HCT116 (cell line): Measurements from ENCODE around the gene IGFBP2. TPM values are rescaled to one million over a fixed set of nuclear protein-coding genes. Genes with fewer than 3 reads are reported as not detected.

Experiments used
- ATAC-seq: fragments of 200-7000 bp; cut with Tn5 transposase; 2 replicates; pipeline ENCODE4 v1.9.1; 2020; ENCODE audit warnings: mild to moderate bottlenecking, moderate library complexity
- BruUV-seq: library from RNA; stranded (reverse); fragments of 400-500 nt; replicated peaks from 2 replicates; lab custom pipeline; 2021; lab: Mats Ljungman, UMichigan
- CTCF ChIA-PET: fragments of 300-600 bp; sonication (Branson Sonifier 250); formaldehyde crosslinking; loops from one replicate; lab custom pipeline; 2021; ENCODE audit warnings: antibody characterized with exemption; lab: Charles Lee
- POLR2A ChIA-PET: fragments of 300-600, 350-600 bp; sonication (Branson Sonifier 250); formaldehyde crosslinking; loops from one replicate; lab custom pipeline; 2021; ENCODE audit warnings: antibody characterized with exemption; lab: Charles Lee
- RAD21 ChIA-PET, 2 experiments: fragments of 300-600 bp; sonication (Branson Sonifier 250); formaldehyde crosslinking; loops; one replicate each; lab custom pipeline; 2023; ENCODE audit warnings: low total read pairs in 2 of 2; ENCODE audit not compliant: uncharacterized antibody in 2 of 2, unreplicated experiment in 2 of 2, low non-redundant PET in 1 of 2; lab: Charles Lee
- DNase-seq: peaks from one replicate; pipeline ENCODE4 v3.0.0-alpha.2; 2010; ENCODE audit warnings: low read depth, low spot score
- H2AFZ ChIP-seq: fragments of 200-600 bp; shearing (Covaris generic), sonication (generic); 2 replicates; pipeline ENCODE4 v1.6.1; 2017; ENCODE audit warnings: low read depth, mixed run types, mixed read lengths, antibody characterized with exemption, low read length; ENCODE audit not compliant: poor library complexity, severe bottlenecking
- H3K27ac ChIP-seq: 2 replicates; pipeline ENCODE4 v1.5.1; 2012; ENCODE audit warnings: low read depth, low read length
- H3K27me3 ChIP-seq: fragments of 200-600 bp; sonication (generic); 2 replicates; pipeline ENCODE4 v1.6.1; 2016; ENCODE audit warnings: mixed run types, low read length, mixed read lengths; ENCODE audit not compliant: insufficient read depth
- H3K36me3 ChIP-seq, 2 experiments: fragments of 200-500 bp in 1 of 2; fragments of 200-600 bp in 1 of 2; sonication (Bioruptor generic) in 1 of 2; sonication (generic) in 1 of 2; 2 replicates each; pipeline versions ENCODE4 v1.5.1 to v1.6.1; 2014 to 2016; ENCODE audit warnings: low read length in 2 of 2, inconsistent platforms in 1 of 2, mixed read lengths in 1 of 2, mixed run types in 1 of 2; ENCODE audit not compliant: insufficient read depth in 2 of 2, control insufficient read depth in 1 of 2
- H3K4me1 ChIP-seq, 2 experiments: fragments of 200-600 bp in 1 of 2; sonication (generic) in 1 of 2; 2 replicates each; pipeline versions ENCODE4 v1.5.1 to v1.6.1; 2012 to 2017; ENCODE audit warnings: low read length in 2 of 2, inconsistent platforms in 1 of 2, mild to moderate bottlenecking in 1 of 2, mixed read lengths in 1 of 2, mixed run types in 1 of 2, moderate library complexity in 1 of 2; ENCODE audit not compliant: insufficient read depth in 2 of 2, control insufficient read depth in 1 of 2
- H3K4me2 ChIP-seq: fragments of 200-600 bp; sonication (generic); 2 replicates; pipeline ENCODE4 v1.6.1; 2017; ENCODE audit warnings: mixed run types, low read length, mixed read lengths
- H3K4me3 ChIP-seq, 2 experiments: fragments of 200-600 bp in 1 of 2; sonication (generic) in 1 of 2; replicated peaks in 1 of 2; 2 replicates each; pipeline ENCODE4 v1.5.1; 2011 to 2016; ENCODE audit warnings: low read length in 2 of 2, control low read depth in 1 of 2, low read depth in 1 of 2, mild to moderate bottlenecking in 1 of 2, mixed read lengths in 1 of 2, mixed run types in 1 of 2
- H3K79me2 ChIP-seq: fragments of 200-600 bp; sonication (generic); 2 replicates; pipeline ENCODE4 v1.6.1; 2017; ENCODE audit warnings: mild to moderate bottlenecking, mixed run types, low read length, moderate library complexity, mixed read lengths; ENCODE audit not compliant: insufficient read depth
- H3K9ac ChIP-seq: fragments of 200-600 bp; sonication (generic); 2 replicates; pipeline ENCODE4 v1.6.1; 2016; ENCODE audit warnings: low read length, mixed read lengths
- H3K9me2 ChIP-seq: fragments of 200-600 bp; sonication (generic), shearing (Covaris generic); 2 replicates; pipeline ENCODE4 v1.6.1; 2017; ENCODE audit warnings: mixed run types, mild to moderate bottlenecking, moderate library complexity; ENCODE audit not compliant: insufficient read depth
- H3K9me3 ChIP-seq, 2 experiments: fragments of 200-500 bp in 1 of 2; fragments of 200-600 bp in 1 of 2; sonication (Bioruptor generic) in 1 of 2; sonication (generic) in 1 of 2; 2 replicates each; pipeline ENCODE4 v1.6.1; 2014 to 2017; ENCODE audit warnings: low read length in 2 of 2, mixed read lengths in 2 of 2, inconsistent platforms in 1 of 2, low read depth in 1 of 2, mild to moderate bottlenecking in 1 of 2, mixed run types in 1 of 2, moderate library complexity in 1 of 2; ENCODE audit not compliant: control insufficient read depth in 1 of 2, insufficient read depth in 1 of 2
- H4K20me1 ChIP-seq: fragments of 200-600 bp; sonication (generic), shearing (Covaris generic); 2 replicates; pipeline ENCODE4 v1.6.1; 2017; ENCODE audit warnings: mixed run types, mild to moderate bottlenecking, moderate library complexity; ENCODE audit not compliant: insufficient read depth
- ATF3 ChIP-seq: IDR thresholded peaks from 2 replicates; pipeline ENCODE4 v1.6.1; 2012
- CEBPB ChIP-seq: IDR thresholded peaks from 2 replicates; pipeline ENCODE4 v1.6.1; 2012; ENCODE audit warnings: low read depth
- FOSL1 ChIP-seq: IDR thresholded peaks from 2 replicates; pipeline ENCODE4 v1.6.1; 2012; ENCODE audit warnings: low read depth
- MAX ChIP-seq: IDR thresholded peaks from 2 replicates; pipeline ENCODE4 v1.6.1; 2012
- RAD21 ChIP-seq: IDR thresholded peaks from 2 replicates; pipeline ENCODE4 v1.6.1; 2012; ENCODE audit warnings: low read depth, mild to moderate bottlenecking
- REST ChIP-seq: IDR thresholded peaks from 2 replicates; pipeline ENCODE4 v1.6.1; 2012; ENCODE audit warnings: low read depth
- SP1 ChIP-seq: IDR thresholded peaks from 2 replicates; pipeline ENCODE4 v1.6.1; 2012; ENCODE audit warnings: low read depth
- ZFX ChIP-seq: fragments of 450-650 bp; IDR thresholded peaks from 2 replicates; pipeline ENCODE4 v1.6.1; 2017
- intact Hi-C: fragments of 100-400 bp; cut with micrococcal nuclease; formaldehyde crosslinking; loops from 2 replicates; pipeline ENCODE4 v1.10.0; 2022
- total RNA-seq: library from RNA; stranded (reverse); gene quantifications from one replicate; pipeline ENCODE4 v1.2.1, GENCODE V29; 2021; ENCODE audit not compliant: unreplicated experiment

The IGFBP2 gene
- total RNA-seq, 1 experiment from 2014 or later = 143 TPM

GRCh38 chr2:216687111-216687510, 53.9 kb downstream of the IGFBP2 start:
- TF ChIP-seq REST = no peak
- no peak for TF ChIP-seq FOSL1
- no peak for TF ChIP-seq SP1
- no peak for TF ChIP-seq CEBPB
- TF ChIP-seq RAD21 = no peak
- TF ChIP-seq MAX = no peak
- TF ChIP-seq ZFX = no peak
- TF ChIP-seq ATF3 = no peak
- no peaks in the 10 kb centered on the region for H4K20me1 ChIP-seq

More at GRCh38 chr2:216687111-216687510, 53.9 kb downstream of the IGFBP2 start:
- ChIA-PET POLR2A (no interaction called here), CTCF (interaction anchor here (0.7 to 3.7 kb wide), 9 partner anchors 8 to 1070 kb away, joined by 3 to 27 read pairs (median 4); partner anchors contain the start of gene IGFBP5), RAD21 (no interaction called here)
- H3K36me3 ChIP-seq = no peaks in the 10 kb centered on the region
- no peak overlapping the region for H3K9ac ChIP-seq
- H2AFZ ChIP-seq = no peak overlapping the region
- H3K27ac ChIP-seq = no peak overlapping the region
- no peaks in the 10 kb centered on the region for H3K79me2 ChIP-seq
- H3K9me3 ChIP-seq = no peaks in the 10 kb centered on the region
- BruUV-seq = no TSS peak
- intact Hi-C loops = loop anchor here (1.0 to 10.0 kb wide), 2 partner anchors 272 to 823 kb away; partner anchors contain the start of gene SMARCAL1
- peaks cover 3 to 26% of the 10 kb centered on the region in 2 experiments for H3K4me1 ChIP-seq
- no peak for DNase-seq
- H3K4me2 ChIP-seq = no peak overlapping the region
- H3K9me2 ChIP-seq = no peaks in the 10 kb centered on the region
- no peaks in the 10 kb centered on the region for H3K27me3 ChIP-seq
- no peak overlapping the region for H3K4me3 ChIP-seq
- no peak for ATAC-seq
